Measurements from ENCODE around the gene RGMB. TPM values are rescaled to one million over a fixed set of nuclear protein-coding genes. Genes with fewer than 3 reads are reported as not detected.

Gene RGMB
- total and polyA plus RNA-seq, 3 experiments from 2014 or later, result 2.1 to 5.2 (median 5.1) TPM

- no peaks in the 10 kb centered on the region for H3K9me3 ChIP-seq (ENCODE audit: low read length)
- H3K36me3 Mint-ChIP-seq, result peaks cover 0 to 6% (median 0%) of the 10 kb centered on the region in 3 donors
- ChIA-PET CTCF (no interaction called here), POLR2A (no interaction called here)
- H3K27me3 ChIP-seq (ENCODE audit: insufficient read depth, low read length, poor library complexity, severe bottlenecking), result no peaks in the 10 kb centered on the region
- H3K4me3 Mint-ChIP-seq, result no peak overlapping the region
- H3K9me3 Mint-ChIP-seq, result peaks cover 0 to 6% (median 4%) of the 10 kb centered on the region in 5 donors
- H3K27ac ChIP-seq (ENCODE audit: low read depth, low read length), result no peak overlapping the region
- no peak overlapping the region for H3K4me3 ChIP-seq (ENCODE audit: low read length)
- H3K27me3 Mint-ChIP-seq, result peaks cover 0 to 1% of the 10 kb centered on the region in 2 donors
- peaks cover 0 to 1% (median under 1%) of the 10 kb centered on the region in 3 donors for H3K4me1 Mint-ChIP-seq
- no peaks in the 10 kb centered on the region for H3K4me1 ChIP-seq (ENCODE audit: insufficient read depth, low read length)
- H3K36me3 ChIP-seq (ENCODE audit: insufficient read depth, low read length), result no peaks in the 10 kb centered on the region
- H3K27ac Mint-ChIP-seq, result no peak overlapping the region
- no peak for DNase-seq
These were observed 71.4 kb downstream of the RGMB start for GRCh38 chr5:98844865-98845264.

- Mint-ChIP-seq H3K27ac (no peak overlapping the region), H3K4me3 (no peak overlapping the region), H3K36me3 (peaks cover 0 to 4% (median 0%) of the 10 kb centered on the region in 3 donors), H3K4me1 (no peaks in the 10 kb centered on the region), H3K9me3 (peaks cover 0 to 6% (median 4%) of the 10 kb centered on the region in 5 donors), H3K27me3 (peaks cover 0 to 1% of the 10 kb centered on the region in 2 donors)
- POLR2A ChIA-PET, result no interaction called here
- Histone ChIP-seq H3K27ac (ENCODE audit: low read depth, low read length) (no peak overlapping the region), H3K4me1 (ENCODE audit: insufficient read depth, low read length) (no peaks in the 10 kb centered on the region), H3K4me3 (ENCODE audit: low read length) (no peak overlapping the region), H3K27me3 (ENCODE audit: insufficient read depth, low read length, poor library complexity, severe bottlenecking) (no peaks in the 10 kb centered on the region), H3K9me3 (ENCODE audit: low read length) (no peaks in the 10 kb centered on the region), H3K36me3 (ENCODE audit: insufficient read depth, low read length) (no peaks in the 10 kb centered on the region)
- no peak for DNase-seq
- CTCF ChIA-PET, result no interaction called here
These were observed 72.4 kb downstream of the RGMB start for GRCh38 chr5:98845878-98846277.

Other genes with a start within 250 kb of the RGMB start
- 10 to 100 TPM; 70.8 to 73.6 TPM for gene CHD1, start 155.3 kb downstream of the RGMB start, total RNA-seq
- 14.1 TPM for gene CHD1, start 155.3 kb downstream of the RGMB start, polyA plus RNA-seq

Measured in CD8-positive, alpha-beta memory T cell (primary cell).